Bronchial epithelial cell (primary cell): Measurements from ENCODE around the gene IL22RA1. TPM values are rescaled to one million over a fixed set of nuclear protein-coding genes. Genes with fewer than 3 reads are reported as not detected.

Source experiments
- DNase-seq: peaks from one replicate; pipeline ENCODE4 v3.0.0-alpha.2; 2010; ENCODE audit warnings: low read depth
- FAIRE-seq: peaks from 2 replicates; lab custom pipeline; 2011; peaks lifted over from hg19 to GRCh38; lab: Jason Lieb, UNC
- H3K27me3 ChIP-seq: 2 replicates; pipeline ENCODE4 v1.5.1; 2011; ENCODE audit warnings: low read length; ENCODE audit not compliant: control insufficient read depth, insufficient read depth
- H3K36me3 ChIP-seq: 2 replicates; pipeline ENCODE4 v1.5.1; 2011; ENCODE audit warnings: low read length; ENCODE audit not compliant: control insufficient read depth, insufficient read depth
- H3K4me3 ChIP-seq: 2 replicates; pipeline ENCODE4 v1.5.1; 2011; ENCODE audit warnings: mild to moderate bottlenecking, low read depth, low read length, control low read depth
- total RNA-seq: library from RNA; depleted of rRNA; stranded (reverse); fragments of >200 nt; gene quantifications from 2 replicates; pipeline ENCODE4 v1.2.1, GENCODE V29; 2014
- TF ChIP-seq, protein P1 (sequence below): IDR thresholded peaks from 2 replicates; pipeline ENCODE4 v1.5.1; 2011; ENCODE audit warnings: mild to moderate bottlenecking, moderate library complexity, low read length, control low read depth, inconsistent platforms; ENCODE audit not compliant: insufficient read depth, severe bottlenecking

IL22RA1 gene
- total RNA-seq, 1 donor from 2014 or later = 0.26 TPM

DNA sequence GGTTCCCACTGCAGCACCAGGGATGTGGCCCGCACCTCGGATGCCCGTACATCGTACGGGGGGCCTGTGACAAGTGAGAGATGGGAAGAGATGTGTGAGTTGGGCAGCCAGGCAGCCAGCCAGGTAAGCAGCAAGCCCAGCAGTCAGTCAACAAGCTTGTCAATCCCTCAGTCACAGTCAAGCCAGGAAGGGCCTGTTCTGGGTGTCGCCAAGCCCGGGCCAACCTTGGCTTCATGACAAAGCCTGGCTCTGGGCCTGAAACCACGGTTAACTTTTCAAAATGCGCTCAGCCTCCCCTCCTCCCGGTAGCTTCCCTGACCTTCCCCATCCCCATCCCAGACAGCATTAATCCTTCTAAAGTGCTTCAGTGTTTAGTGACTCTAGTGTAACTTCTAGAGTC is 62.8 kb downstream of the IL22RA1 start:
- TF ChIP-seq, protein P1, sequence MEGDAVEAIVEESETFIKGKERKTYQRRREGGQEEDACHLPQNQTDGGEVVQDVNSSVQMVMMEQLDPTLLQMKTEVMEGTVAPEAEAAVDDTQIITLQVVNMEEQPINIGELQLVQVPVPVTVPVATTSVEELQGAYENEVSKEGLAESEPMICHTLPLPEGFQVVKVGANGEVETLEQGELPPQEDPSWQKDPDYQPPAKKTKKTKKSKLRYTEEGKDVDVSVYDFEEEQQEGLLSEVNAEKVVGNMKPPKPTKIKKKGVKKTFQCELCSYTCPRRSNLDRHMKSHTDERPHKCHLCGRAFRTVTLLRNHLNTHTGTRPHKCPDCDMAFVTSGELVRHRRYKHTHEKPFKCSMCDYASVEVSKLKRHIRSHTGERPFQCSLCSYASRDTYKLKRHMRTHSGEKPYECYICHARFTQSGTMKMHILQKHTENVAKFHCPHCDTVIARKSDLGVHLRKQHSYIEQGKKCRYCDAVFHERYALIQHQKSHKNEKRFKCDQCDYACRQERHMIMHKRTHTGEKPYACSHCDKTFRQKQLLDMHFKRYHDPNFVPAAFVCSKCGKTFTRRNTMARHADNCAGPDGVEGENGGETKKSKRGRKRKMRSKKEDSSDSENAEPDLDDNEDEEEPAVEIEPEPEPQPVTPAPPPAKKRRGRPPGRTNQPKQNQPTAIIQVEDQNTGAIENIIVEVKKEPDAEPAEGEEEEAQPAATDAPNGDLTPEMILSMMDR = no peak
- DNase-seq (no peak), FAIRE-seq (no peak)
- no peaks in the 10 kb centered on the region for H3K36me3 ChIP-seq
- no peaks in the 10 kb centered on the region for H3K27me3 ChIP-seq
- H3K4me3 ChIP-seq = no peak overlapping the region

DNA sequence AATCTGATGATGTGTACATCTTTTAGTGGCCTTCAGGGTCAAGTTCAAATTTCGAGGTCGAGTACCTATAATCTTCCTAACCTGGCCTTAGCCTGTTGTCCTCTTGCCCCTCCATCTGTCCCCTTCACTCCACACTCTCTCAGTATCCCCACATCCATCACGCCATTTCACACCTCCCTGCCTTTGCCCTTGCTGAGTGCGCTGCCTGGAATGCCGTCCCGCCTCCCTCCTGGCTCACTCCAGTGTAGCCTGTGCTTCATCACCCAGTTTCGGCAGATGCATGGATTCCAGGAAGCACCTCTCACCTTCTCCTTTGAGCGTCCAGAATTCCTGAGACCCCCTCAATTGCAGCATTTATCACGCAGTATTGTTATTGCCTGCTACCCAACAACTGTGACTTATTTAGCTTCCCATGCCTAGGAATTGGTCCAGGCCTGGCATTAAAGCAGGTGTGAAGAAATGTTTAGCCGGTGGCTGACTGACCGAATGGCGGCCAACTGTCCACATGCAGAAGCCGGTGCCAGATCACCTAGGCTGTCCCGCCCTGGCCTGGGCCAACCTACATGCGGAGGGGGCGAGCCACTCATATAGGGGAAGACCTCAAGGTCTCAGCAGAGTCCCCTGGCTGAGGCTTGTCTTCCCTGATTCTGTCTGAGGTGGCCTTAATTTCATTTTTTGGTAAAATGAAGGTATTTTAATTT is 65.5 kb downstream of the IL22RA1 start:
- no peaks in the 10 kb centered on the region for H3K36me3 ChIP-seq
- no peaks in the 10 kb centered on the region for H3K27me3 ChIP-seq
- no peak overlapping the region for H3K4me3 ChIP-seq
- no peak for DNase-seq
- peak; percentile 7 for FAIRE-seq
- TF ChIP-seq, protein P1 = no peak

DNA sequence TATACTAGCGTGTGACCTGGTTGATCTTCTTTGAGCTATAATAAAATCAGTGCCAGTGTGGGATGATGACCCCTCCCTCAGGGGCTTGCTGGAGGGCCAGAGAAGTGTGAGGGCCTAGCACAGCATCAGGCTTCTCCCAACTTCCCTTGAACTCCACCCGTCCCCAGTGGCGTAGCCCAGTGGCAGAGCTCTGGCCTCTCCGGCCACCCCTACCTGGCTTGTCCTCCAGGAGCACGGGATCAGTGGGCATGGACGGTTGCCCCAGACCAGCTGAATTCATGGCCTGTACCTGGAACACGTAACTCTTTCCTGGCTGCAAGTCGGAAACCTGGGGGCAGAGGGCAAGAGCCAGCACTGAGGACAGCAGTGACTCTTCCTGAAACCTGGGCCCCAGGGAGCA is 67.0 kb downstream of the IL22RA1 start:
- H3K4me3 ChIP-seq = no peak overlapping the region
- no peaks in the 10 kb centered on the region for H3K27me3 ChIP-seq
- DNase-seq (no peak), FAIRE-seq (no peak)
- TF ChIP-seq, protein P1 = no peak
- H3K36me3 ChIP-seq = no peaks in the 10 kb centered on the region

DNA sequence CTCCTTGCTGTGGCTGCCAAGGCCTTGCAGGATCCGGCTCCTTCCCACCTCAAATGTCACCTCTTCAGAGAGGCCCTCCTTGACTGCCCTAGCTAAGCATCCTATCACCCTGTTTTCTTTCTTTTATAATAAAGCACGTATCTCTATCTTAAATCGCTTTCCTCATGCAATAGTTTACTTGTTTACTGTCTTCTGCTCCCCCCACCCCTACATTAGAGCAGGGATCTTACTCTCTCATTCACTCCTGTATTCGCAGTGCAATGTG is 67.4 kb downstream of the IL22RA1 start:
- no peaks in the 10 kb centered on the region for H3K36me3 ChIP-seq
- DNase-seq (no peak), FAIRE-seq (no peak)
- TF ChIP-seq, protein P1 = no peak
- no peaks in the 10 kb centered on the region for H3K27me3 ChIP-seq
- H3K4me3 ChIP-seq = no peak overlapping the region

DNA sequence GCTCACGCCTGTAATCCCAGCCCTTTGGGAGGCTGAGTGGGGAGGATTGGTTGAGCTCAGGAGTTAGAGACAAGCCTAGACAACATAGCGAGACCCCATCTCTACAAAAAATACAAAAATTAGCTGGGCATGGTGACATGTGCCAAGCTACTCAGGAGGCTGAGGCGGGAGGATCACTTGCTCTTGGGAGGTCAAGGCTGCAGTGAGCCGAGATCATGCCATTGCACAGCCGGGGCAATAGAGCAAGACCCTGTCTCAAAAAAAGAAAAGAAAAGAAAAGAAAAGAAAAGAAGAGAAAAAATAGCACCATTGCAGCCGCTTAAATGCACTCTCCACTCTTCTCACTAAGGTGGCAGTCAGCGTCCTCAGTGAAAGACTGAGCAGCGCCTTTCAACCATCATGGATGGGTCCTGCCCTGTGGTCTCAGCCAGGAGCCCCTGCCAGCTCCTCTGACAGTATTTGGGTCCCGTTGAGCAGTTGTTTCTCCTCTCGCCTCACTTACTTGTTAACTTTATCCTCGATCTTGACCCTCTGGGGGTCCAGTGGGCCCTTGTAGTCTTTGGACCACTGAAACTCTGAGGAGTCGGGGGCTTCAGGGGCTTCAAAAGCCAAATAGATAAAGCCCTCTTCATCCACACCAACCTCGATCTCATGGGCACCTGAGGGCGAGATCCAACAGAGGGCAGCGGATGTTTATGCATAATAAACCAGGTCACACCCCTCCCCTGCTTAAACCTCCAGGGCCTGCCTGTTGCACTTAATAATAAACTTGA is 67.9 kb downstream of the IL22RA1 start:
- H3K4me3 ChIP-seq = no peak overlapping the region
- TF ChIP-seq, protein P1 = no peak
- no peaks in the 10 kb centered on the region for H3K27me3 ChIP-seq
- no peak for DNase-seq
- no peak for FAIRE-seq
- H3K36me3 ChIP-seq = no peaks in the 10 kb centered on the region
